ENCODE results near the gene BICC1. TPM values are rescaled to one million over a fixed set of nuclear protein-coding genes. Genes with fewer than 3 reads are reported as not detected.

BICC1 gene
- total RNA-seq, 4 donors from 2014 or later = 0.60 to 5.1 (median 2.2) TPM

DNA sequence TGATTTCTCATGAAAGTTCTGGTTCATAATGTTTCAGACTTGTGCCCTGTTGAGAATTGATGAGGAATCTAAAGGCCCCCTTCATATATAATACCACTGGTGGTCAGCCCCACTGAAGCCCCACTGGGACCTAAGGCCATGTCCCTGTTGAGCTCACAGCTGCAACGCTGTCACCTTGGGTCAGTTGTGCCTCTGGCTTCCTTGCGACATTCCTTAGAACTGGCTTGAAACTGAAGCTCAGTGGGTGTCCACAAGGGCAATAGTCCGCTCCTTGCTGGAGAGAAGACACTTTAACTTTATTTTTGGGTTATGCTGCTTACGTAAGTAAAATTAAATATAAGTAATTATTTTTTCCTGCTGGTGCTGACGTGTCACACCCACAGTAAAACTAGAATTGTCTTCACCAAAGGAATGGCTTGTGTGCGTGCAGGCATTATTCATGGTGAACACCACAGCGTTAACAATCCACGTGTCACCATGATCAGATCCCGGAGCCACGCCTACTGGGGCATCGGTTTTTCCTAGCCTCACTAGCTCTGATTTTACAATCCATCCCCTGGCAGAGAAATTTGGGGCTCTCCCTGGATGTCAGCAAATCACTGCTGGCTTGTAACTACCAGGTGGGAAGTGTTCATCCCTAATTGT lies 66.5 kb downstream of the BICC1 start:
- H3K27ac ChIP-seq = no peak overlapping the region
- in situ Hi-C loops (cut with MboI; ENCODE audit: low pct_ligation_motif_present in 1 of 4, low pct_unique_long_range_greater_than_20kb in 1 of 4, low sequenced_read_pairs in 3 of 4) = no loop called here
- no peak overlapping the region for H3K4me3 ChIP-seq
- H3K27me3 ChIP-seq = no peaks in the 10 kb centered on the region
- no peak for DNase-seq
- intact Hi-C loops (cut with DNase I; ENCODE audit: low total_unique reads) = no loop called here
- no peak for TF ChIP-seq EP300 (IDR thresholded peaks at IDR 0.05; ENCODE audit: low read depth)
- TF ChIP-seq CTCF (IDR thresholded peaks at IDR 0.05) = no peak
- no peak for TF ChIP-seq POLR2A (IDR thresholded peaks at IDR 0.05)
- no peak for TF ChIP-seq POLR2AphosphoS5 (IDR thresholded peaks at IDR 0.05)
- WGBS, 2 donors (ENCODE audit: low coverage in 1 of 2) = 95 to 100% methylated on average over 1 to 11 of the region's 11 CpGs
- H3K36me3 ChIP-seq = no peaks in the 10 kb centered on the region
- peaks cover 0 to 4% (median 1%) of the 10 kb centered on the region in 4 donors for H3K4me1 ChIP-seq
- H3K9me3 ChIP-seq = no peaks in the 10 kb centered on the region

DNA sequence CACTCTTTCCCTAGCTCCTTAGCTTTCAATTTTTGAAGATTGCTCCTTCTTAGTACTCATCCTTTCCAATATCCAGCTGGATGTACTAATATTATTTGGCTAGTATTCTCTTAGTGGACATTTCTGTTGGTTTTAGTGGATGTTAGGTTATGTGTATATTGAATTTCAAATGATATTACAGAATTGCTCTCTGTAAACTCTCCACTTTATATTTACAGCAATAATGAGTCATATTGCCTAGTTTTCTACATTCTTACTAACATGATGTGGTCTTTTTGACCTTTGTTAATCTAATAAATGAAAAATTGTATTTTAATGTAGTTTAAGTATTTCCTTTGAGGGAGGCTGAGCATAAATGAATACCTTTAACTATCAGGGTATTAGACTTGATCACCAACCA lies 69.4 kb downstream of the BICC1 start:
- H3K4me1 ChIP-seq = peaks cover 0 to under 1% (median under 1%) of the 10 kb centered on the region in 4 donors
- no peaks in the 10 kb centered on the region for H3K27me3 ChIP-seq
- in situ Hi-C loops (cut with MboI; ENCODE audit: low pct_ligation_motif_present in 1 of 4, low pct_unique_long_range_greater_than_20kb in 1 of 4, low sequenced_read_pairs in 3 of 4) (no loop called here), intact Hi-C loops (cut with DNase I; ENCODE audit: low total_unique reads) (no loop called here)
- TF ChIP-seq CTCF (IDR thresholded peaks at IDR 0.05) (no peak), POLR2A (IDR thresholded peaks at IDR 0.05) (no peak), POLR2AphosphoS5 (IDR thresholded peaks at IDR 0.05) (no peak), EP300 (IDR thresholded peaks at IDR 0.05; ENCODE audit: low read depth) (no peak)
- no peak for DNase-seq
- H3K4me3 ChIP-seq = no peak overlapping the region
- H3K9me3 ChIP-seq = no peaks in the 10 kb centered on the region
- H3K27ac ChIP-seq = no peak overlapping the region
- no peaks in the 10 kb centered on the region for H3K36me3 ChIP-seq

DNA sequence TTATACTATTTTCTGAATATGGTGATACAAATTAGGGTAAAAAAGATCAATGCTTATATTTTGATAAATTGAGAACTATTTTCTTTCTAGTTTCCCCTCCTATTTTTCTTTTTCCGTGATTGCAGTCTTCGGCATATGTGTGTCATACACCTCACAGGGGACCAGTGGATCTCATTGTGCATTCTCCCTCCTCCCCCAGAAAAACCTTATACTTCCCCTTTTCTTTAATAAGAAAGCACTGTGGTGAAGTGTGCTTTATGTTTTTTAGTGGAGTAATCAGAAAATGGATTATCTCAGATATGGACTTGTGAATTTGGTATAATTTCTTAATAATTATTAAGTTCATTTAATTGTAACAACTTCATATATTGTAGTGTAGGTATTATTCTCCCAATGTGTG lies 72.8 kb downstream of the BICC1 start:
- in situ Hi-C loops (cut with MboI; ENCODE audit: low pct_ligation_motif_present in 1 of 4, low pct_unique_long_range_greater_than_20kb in 1 of 4, low sequenced_read_pairs in 3 of 4) = no loop called here
- 74 to 76% methylated on average over 2 of the region's 2 CpGs for WGBS, 2 donors (ENCODE audit: low coverage in 1 of 2)

More for the DNA sequence above, 72.8 kb downstream of the BICC1 start:
- Histone ChIP-seq H3K27ac (no peak overlapping the region), H3K27me3 (no peaks in the 10 kb centered on the region), H3K9me3 (no peaks in the 10 kb centered on the region), H3K4me3 (no peak overlapping the region), H3K4me1 (no peaks in the 10 kb centered on the region), H3K36me3 (no peaks in the 10 kb centered on the region)
- DNase-seq = no peak
- intact Hi-C loops (cut with DNase I; ENCODE audit: low total_unique reads) = no loop called here
- TF ChIP-seq CTCF (IDR thresholded peaks at IDR 0.05) (no peak), POLR2A (IDR thresholded peaks at IDR 0.05) (no peak), POLR2AphosphoS5 (IDR thresholded peaks at IDR 0.05) (no peak), EP300 (IDR thresholded peaks at IDR 0.05; ENCODE audit: low read depth) (no peak)
